ENCODE results near the gene CCDC63. TPM values are rescaled to one million over a fixed set of nuclear protein-coding genes. Genes with fewer than 3 reads are reported as not detected.

The CCDC63 gene
- total and polyA plus RNA-seq, 2 donors = 0.14 to 0.19 TPM

DNA sequence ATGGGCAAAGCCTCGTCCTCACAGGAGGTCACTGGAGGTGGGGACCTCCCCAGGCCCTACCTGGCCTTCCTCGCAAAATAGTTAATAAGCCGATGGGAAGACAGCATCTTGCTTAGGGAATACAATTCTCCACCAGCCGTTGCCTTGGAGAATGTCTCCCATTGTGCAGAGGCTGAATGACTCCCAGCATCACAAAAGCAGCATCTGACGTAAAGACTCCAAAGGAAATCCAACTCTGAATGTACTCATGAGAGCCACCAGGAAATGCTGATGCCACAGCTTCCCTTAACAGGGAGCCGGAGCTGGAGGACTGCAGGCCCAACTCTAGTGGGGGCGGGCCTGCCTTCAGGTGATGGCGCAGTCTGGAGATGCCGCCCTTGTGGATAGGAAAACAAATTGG, 15.5 kb downstream of the CCDC63 start:
- Histone ChIP-seq H3K4me1 (ENCODE audit: control insufficient read depth in 2 of 2, insufficient read depth in 2 of 2, low read length in 2 of 2) (peaks cover 0 to 2% of the 10 kb centered on the region in 2 donors), H3K36me3 (ENCODE audit: control insufficient read depth in 2 of 2, insufficient read depth in 2 of 2, low read length in 1 of 2) (no peaks in the 10 kb centered on the region), H3K27ac (ENCODE audit: low read depth in 1 of 2, low read length in 1 of 2) (no peak overlapping the region), H3K9me3 (ENCODE audit: control insufficient read depth in 2 of 2, insufficient read depth in 1 of 2, low read length in 1 of 2) (no peaks in the 10 kb centered on the region), H3K27me3 (ENCODE audit: control insufficient read depth in 2 of 2, insufficient read depth in 1 of 2, low read length in 1 of 2) (no peaks in the 10 kb centered on the region), H3K4me3 (ENCODE audit: low read length in 2 of 2) (no peak overlapping the region)
- WGBS = 95% methylated on average over 9 of the region's 9 CpGs
- no peak for DNase-seq (ENCODE audit: low read depth in 6 of 9, low spot score in 9 of 9)

DNA sequence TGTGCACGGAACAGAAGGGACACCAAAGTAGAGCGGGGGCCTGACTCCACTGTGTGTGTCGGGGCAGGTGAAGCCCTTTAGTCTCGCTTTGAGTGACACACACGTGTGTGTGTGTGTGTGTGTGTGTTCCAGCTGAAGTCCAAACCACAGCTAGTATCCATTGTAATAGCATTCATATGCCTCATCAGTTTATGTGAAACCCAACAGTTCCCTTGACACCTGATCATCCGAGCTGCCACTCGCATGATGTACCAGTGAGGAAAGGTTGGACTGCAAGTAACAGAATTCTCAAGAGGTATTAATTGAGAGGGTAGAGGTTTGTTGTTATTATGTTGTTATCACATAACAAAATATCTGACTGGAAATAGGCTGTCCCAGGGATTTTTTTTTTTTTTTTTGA, 16.4 kb downstream of the CCDC63 start:
- H3K36me3 ChIP-seq (ENCODE audit: control insufficient read depth in 2 of 2, insufficient read depth in 2 of 2, low read length in 1 of 2) = no peaks in the 10 kb centered on the region
- no peak overlapping the region for H3K27ac ChIP-seq (ENCODE audit: low read depth in 1 of 2, low read length in 1 of 2)
- H3K4me1 ChIP-seq (ENCODE audit: control insufficient read depth in 2 of 2, insufficient read depth in 2 of 2, low read length in 2 of 2) = peaks cover 0 to 2% of the 10 kb centered on the region in 2 donors
- no peaks in the 10 kb centered on the region for H3K27me3 ChIP-seq (ENCODE audit: control insufficient read depth in 2 of 2, insufficient read depth in 1 of 2, low read length in 1 of 2)
- WGBS = 85% methylated on average over 7 of the region's 7 CpGs
- H3K9me3 ChIP-seq (ENCODE audit: control insufficient read depth in 2 of 2, insufficient read depth in 1 of 2, low read length in 1 of 2) = no peaks in the 10 kb centered on the region
- DNase-seq (ENCODE audit: low read depth in 6 of 9, low spot score in 9 of 9) = no peak
- no peak overlapping the region for H3K4me3 ChIP-seq (ENCODE audit: low read length in 2 of 2)

DNA sequence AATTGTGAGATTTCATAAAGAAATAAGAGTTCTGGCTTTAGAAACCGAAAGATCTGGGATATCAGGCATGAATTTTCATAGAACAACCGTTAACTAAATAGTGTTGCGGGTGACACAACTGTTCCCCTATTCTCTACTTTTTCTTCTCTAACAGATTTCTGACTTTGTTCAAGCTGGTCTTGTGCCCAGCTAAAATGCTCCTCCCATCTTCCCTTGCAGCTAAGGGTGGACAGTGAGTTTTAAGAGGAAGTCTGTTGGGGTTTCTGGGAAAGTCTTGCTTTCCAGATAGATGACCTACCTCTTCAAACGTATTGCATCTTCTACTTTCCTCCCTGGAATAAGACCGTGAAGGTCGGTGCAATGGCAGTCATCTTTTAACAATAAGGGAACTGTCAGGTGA, 18.7 kb downstream of the CCDC63 start:
- DNase-seq (ENCODE audit: low read depth in 6 of 9, low spot score in 9 of 9) = no peak
- Histone ChIP-seq H3K9me3 (ENCODE audit: control insufficient read depth in 2 of 2, insufficient read depth in 1 of 2, low read length in 1 of 2) (no peaks in the 10 kb centered on the region), H3K27me3 (ENCODE audit: control insufficient read depth in 2 of 2, insufficient read depth in 1 of 2, low read length in 1 of 2) (no peaks in the 10 kb centered on the region), H3K4me1 (ENCODE audit: control insufficient read depth in 2 of 2, insufficient read depth in 2 of 2, low read length in 2 of 2) (peaks cover 0 to 2% of the 10 kb centered on the region in 2 donors), H3K36me3 (ENCODE audit: control insufficient read depth in 2 of 2, insufficient read depth in 2 of 2, low read length in 1 of 2) (no peaks in the 10 kb centered on the region), H3K27ac (ENCODE audit: low read depth in 1 of 2, low read length in 1 of 2) (no peak overlapping the region), H3K4me3 (ENCODE audit: low read length in 2 of 2) (no peak overlapping the region)
- 94% methylated on average over 6 of the region's 6 CpGs for WGBS

DNA sequence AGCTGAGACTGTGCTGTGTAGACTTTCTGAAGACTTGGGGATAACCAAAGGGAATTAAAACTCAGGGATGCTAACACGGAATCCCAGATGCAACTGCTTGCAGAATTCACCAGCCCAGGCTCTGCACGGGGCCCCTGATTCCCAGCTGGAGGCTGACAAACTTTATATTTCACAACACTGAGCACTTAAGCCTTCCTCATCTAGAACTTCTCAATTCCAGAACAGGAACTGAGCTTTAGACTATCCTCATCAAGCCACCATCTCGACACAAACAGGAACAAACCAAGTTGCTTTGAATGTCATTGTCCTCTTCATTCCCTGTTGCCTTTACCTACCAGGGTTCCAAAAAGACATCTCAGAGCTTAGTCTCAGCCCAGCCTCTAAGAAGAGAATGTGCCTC, 22.2 kb downstream of the CCDC63 start:
- Histone ChIP-seq H3K9me3 (ENCODE audit: control insufficient read depth in 2 of 2, insufficient read depth in 1 of 2, low read length in 1 of 2) (no peaks in the 10 kb centered on the region), H3K27me3 (ENCODE audit: control insufficient read depth in 2 of 2, insufficient read depth in 1 of 2, low read length in 1 of 2) (no peaks in the 10 kb centered on the region), H3K4me3 (ENCODE audit: low read length in 2 of 2) (no peak overlapping the region), H3K27ac (ENCODE audit: low read depth in 1 of 2, low read length in 1 of 2) (no peak overlapping the region), H3K36me3 (ENCODE audit: control insufficient read depth in 2 of 2, insufficient read depth in 2 of 2, low read length in 1 of 2) (no peaks in the 10 kb centered on the region), H3K4me1 (ENCODE audit: control insufficient read depth in 2 of 2, insufficient read depth in 2 of 2, low read length in 2 of 2) (no peaks in the 10 kb centered on the region)
- DNase-seq (ENCODE audit: low read depth in 6 of 9, low spot score in 9 of 9) = no peak
- 41% methylated on average over 3 of the region's 3 CpGs for WGBS

DNA sequence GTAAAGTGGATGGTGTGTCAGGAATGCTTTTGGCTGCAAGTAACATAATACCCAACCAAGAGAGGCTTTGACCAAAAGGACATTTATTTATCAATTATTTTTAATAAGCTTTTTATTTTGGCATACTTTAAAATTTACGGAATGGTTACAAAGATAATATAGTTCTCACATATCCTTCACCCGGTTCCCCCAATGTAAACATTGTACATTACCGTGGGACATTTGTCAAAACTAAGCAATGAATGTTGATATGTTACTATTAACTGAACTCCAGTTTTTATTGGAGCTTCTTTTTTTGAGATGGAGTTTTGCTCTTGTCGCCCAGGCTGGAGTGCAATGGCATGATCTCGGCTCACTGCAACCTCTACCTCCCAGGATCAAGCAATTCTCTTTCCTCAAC, 23.0 kb downstream of the CCDC63 start:
- Histone ChIP-seq H3K9me3 (ENCODE audit: control insufficient read depth in 2 of 2, insufficient read depth in 1 of 2, low read length in 1 of 2) (no peaks in the 10 kb centered on the region), H3K27ac (ENCODE audit: low read depth in 1 of 2, low read length in 1 of 2) (no peak overlapping the region), H3K27me3 (ENCODE audit: control insufficient read depth in 2 of 2, insufficient read depth in 1 of 2, low read length in 1 of 2) (no peaks in the 10 kb centered on the region), H3K4me1 (ENCODE audit: control insufficient read depth in 2 of 2, insufficient read depth in 2 of 2, low read length in 2 of 2) (no peaks in the 10 kb centered on the region), H3K36me3 (ENCODE audit: control insufficient read depth in 2 of 2, insufficient read depth in 2 of 2, low read length in 1 of 2) (no peaks in the 10 kb centered on the region), H3K4me3 (ENCODE audit: low read length in 2 of 2) (no peak overlapping the region)
- WGBS = 96% methylated on average over 5 of the region's 5 CpGs
- no peak for DNase-seq (ENCODE audit: low read depth in 6 of 9, low spot score in 9 of 9)

DNA sequence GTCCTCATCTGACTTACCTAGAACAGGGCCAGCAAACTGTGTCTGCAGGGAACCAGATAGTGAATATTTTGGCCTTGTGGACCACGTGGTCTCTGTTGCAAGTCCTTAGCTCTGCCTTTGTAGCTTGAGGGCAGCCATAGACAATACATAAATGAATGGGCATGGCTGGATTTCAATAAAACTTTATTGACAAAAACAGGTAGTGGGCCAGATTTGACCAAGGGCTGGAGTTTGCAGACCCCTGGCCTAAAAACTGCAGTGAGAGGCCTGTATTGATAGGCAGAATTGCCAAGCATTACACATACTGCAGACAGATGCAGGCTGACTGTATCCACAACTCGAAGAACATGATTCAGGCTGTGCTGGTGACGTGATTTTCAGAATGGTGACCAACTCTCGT, 25.3 kb downstream of the CCDC63 start:
- H3K36me3 ChIP-seq (ENCODE audit: control insufficient read depth in 2 of 2, insufficient read depth in 2 of 2, low read length in 1 of 2) = no peaks in the 10 kb centered on the region
- no peaks in the 10 kb centered on the region for H3K9me3 ChIP-seq (ENCODE audit: control insufficient read depth in 2 of 2, insufficient read depth in 1 of 2, low read length in 1 of 2)
- H3K4me3 ChIP-seq (ENCODE audit: low read length in 2 of 2) = no peak overlapping the region
- peaks cover 0 to 2% of the 10 kb centered on the region in 2 donors for H3K27me3 ChIP-seq (ENCODE audit: control insufficient read depth in 2 of 2, insufficient read depth in 1 of 2, low read length in 1 of 2)
- H3K27ac ChIP-seq (ENCODE audit: low read depth in 1 of 2, low read length in 1 of 2) = no peak overlapping the region
- DNase-seq (ENCODE audit: low read depth in 6 of 9, low spot score in 9 of 9) = no peak
- H3K4me1 ChIP-seq (ENCODE audit: control insufficient read depth in 2 of 2, insufficient read depth in 2 of 2, low read length in 2 of 2) = no peaks in the 10 kb centered on the region
- 80% methylated on average over 4 of the region's 4 CpGs for WGBS

DNA sequence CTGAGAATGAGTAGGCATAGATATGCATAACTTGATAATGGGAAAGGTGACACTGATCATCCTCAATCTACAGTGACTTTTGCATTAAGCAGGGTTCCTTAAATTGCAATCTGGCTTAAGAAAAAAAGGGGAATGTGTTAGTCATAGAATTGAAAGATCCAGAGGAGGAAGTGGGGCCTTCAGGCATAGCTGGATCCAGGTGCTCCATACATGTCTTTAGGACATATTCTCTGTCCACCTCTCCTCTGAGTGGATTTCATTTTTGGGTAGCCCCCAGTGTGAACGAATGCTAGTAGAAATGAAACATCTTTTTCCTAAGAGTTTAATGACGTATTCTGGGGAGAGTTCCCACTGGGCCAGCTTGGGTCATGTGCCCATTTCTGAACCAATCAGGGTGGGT, 27.6 kb downstream of the CCDC63 start:
- Histone ChIP-seq H3K36me3 (ENCODE audit: control insufficient read depth in 2 of 2, insufficient read depth in 2 of 2, low read length in 1 of 2) (no peaks in the 10 kb centered on the region), H3K27me3 (ENCODE audit: control insufficient read depth in 2 of 2, insufficient read depth in 1 of 2, low read length in 1 of 2) (peaks cover 0 to 2% of the 10 kb centered on the region in 2 donors), H3K9me3 (ENCODE audit: control insufficient read depth in 2 of 2, insufficient read depth in 1 of 2, low read length in 1 of 2) (no peaks in the 10 kb centered on the region), H3K4me3 (ENCODE audit: low read length in 2 of 2) (no peak overlapping the region), H3K4me1 (ENCODE audit: control insufficient read depth in 2 of 2, insufficient read depth in 2 of 2, low read length in 2 of 2) (no peaks in the 10 kb centered on the region), H3K27ac (ENCODE audit: low read depth in 1 of 2, low read length in 1 of 2) (no peak overlapping the region)
- no peak for DNase-seq (ENCODE audit: low read depth in 6 of 9, low spot score in 9 of 9)
- 96% methylated on average over 2 of the region's 2 CpGs for WGBS

DNA sequence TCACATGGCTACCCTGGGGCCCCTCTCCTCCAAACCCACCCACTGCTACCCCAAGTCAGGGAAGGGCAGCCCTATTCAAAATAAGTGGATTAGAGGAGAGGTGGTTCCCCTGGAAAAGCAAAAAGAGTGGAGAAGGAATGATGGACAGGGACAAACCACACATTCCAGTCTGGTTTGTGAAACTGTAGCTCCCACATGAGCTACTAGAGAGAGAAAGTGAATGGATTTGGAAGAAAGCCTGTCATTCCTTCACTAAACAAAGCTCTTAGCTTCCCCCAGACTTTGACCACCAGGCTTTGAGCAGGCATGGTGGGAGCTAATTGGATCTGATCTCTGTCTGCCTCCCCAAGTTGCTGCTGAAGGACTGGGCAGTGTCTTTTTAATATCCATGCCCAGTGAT, 28.0 kb downstream of the CCDC63 start:
- Histone ChIP-seq H3K27me3 (ENCODE audit: control insufficient read depth in 2 of 2, insufficient read depth in 1 of 2, low read length in 1 of 2) (peaks cover 0 to 2% of the 10 kb centered on the region in 2 donors), H3K36me3 (ENCODE audit: control insufficient read depth in 2 of 2, insufficient read depth in 2 of 2, low read length in 1 of 2) (no peaks in the 10 kb centered on the region), H3K27ac (ENCODE audit: low read depth in 1 of 2, low read length in 1 of 2) (no peak overlapping the region), H3K9me3 (ENCODE audit: control insufficient read depth in 2 of 2, insufficient read depth in 1 of 2, low read length in 1 of 2) (no peaks in the 10 kb centered on the region), H3K4me3 (ENCODE audit: low read length in 2 of 2) (no peak overlapping the region), H3K4me1 (ENCODE audit: control insufficient read depth in 2 of 2, insufficient read depth in 2 of 2, low read length in 2 of 2) (no peaks in the 10 kb centered on the region)
- no peak for DNase-seq (ENCODE audit: low read depth in 6 of 9, low spot score in 9 of 9)

DNA sequence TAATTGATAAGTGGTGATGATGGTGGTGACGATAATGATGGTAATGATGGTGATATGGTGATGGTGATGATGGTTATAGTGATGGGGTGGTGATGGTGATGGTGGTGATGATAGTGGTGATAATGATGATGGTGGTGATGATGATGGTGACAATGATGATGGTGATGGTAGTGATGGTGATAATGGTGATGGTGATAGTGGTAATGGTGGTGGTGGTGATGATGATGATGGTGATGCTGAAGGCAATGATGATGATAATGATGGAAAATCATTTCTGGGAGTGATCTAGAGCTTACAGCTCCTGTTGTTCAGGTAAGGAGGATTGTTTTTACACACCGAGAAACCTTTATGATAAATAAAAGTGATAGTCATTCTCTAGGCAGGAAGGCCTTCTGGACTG, 33.9 kb downstream of the CCDC63 start:
- 88% methylated on average over 2 of the region's 2 CpGs for WGBS

DNA sequence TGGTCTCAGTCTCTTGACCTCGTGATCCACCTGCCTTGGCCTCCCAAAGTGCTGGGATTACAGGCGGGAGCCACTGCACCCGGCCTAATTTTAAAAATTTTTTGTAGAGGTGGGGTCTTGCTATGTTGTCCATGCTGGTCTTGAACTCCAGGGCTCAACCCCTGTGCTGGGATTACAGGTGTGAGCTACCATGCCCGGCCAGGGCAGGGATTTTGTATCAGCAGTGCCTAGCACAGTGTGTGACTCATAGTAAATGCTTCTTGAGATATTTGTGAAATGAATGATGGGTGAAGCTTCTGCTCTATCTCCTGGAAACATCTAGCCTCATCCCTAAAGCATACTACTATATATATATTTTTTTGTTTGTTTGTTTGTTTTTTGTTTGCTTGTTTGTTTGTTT, 36.5 kb downstream of the CCDC63 start:
- Histone ChIP-seq H3K27ac (ENCODE audit: low read depth in 1 of 2, low read length in 1 of 2) (no peak overlapping the region), H3K27me3 (ENCODE audit: control insufficient read depth in 2 of 2, insufficient read depth in 1 of 2, low read length in 1 of 2) (no peaks in the 10 kb centered on the region), H3K4me1 (ENCODE audit: control insufficient read depth in 2 of 2, insufficient read depth in 2 of 2, low read length in 2 of 2) (peaks cover 0 to 3% of the 10 kb centered on the region in 2 donors), H3K9me3 (ENCODE audit: control insufficient read depth in 2 of 2, insufficient read depth in 1 of 2, low read length in 1 of 2) (no peaks in the 10 kb centered on the region), H3K4me3 (ENCODE audit: low read length in 2 of 2) (no peak overlapping the region), H3K36me3 (ENCODE audit: control insufficient read depth in 2 of 2, insufficient read depth in 2 of 2, low read length in 1 of 2) (no peaks in the 10 kb centered on the region)
- no peak for DNase-seq (ENCODE audit: low read depth in 6 of 9, low spot score in 9 of 9)
- 95% methylated on average over 4 of the region's 4 CpGs for WGBS

More for the DNA sequence above, 33.9 kb downstream of the CCDC63 start:
- H3K9me3 ChIP-seq (ENCODE audit: control insufficient read depth in 2 of 2, insufficient read depth in 1 of 2, low read length in 1 of 2) = no peaks in the 10 kb centered on the region
- H3K27ac ChIP-seq (ENCODE audit: low read depth in 1 of 2, low read length in 1 of 2) = no peak overlapping the region
- H3K27me3 ChIP-seq (ENCODE audit: control insufficient read depth in 2 of 2, insufficient read depth in 1 of 2, low read length in 1 of 2) = no peaks in the 10 kb centered on the region
- H3K36me3 ChIP-seq (ENCODE audit: control insufficient read depth in 2 of 2, insufficient read depth in 2 of 2, low read length in 1 of 2) = no peaks in the 10 kb centered on the region
- no peak overlapping the region for H3K4me3 ChIP-seq (ENCODE audit: low read length in 2 of 2)
- DNase-seq (ENCODE audit: low read depth in 6 of 9, low spot score in 9 of 9) = no peak
- H3K4me1 ChIP-seq (ENCODE audit: control insufficient read depth in 2 of 2, insufficient read depth in 2 of 2, low read length in 2 of 2) = no peaks in the 10 kb centered on the region
